ENCODE measurements around the gene TCEAL2.
"Not testable (repeated sequence)": the region's sequence is repeated elsewhere in the genome, so short reads cannot be mapped to it uniquely, and the experiment has no call there.

Gene TCEAL2

DNA sequence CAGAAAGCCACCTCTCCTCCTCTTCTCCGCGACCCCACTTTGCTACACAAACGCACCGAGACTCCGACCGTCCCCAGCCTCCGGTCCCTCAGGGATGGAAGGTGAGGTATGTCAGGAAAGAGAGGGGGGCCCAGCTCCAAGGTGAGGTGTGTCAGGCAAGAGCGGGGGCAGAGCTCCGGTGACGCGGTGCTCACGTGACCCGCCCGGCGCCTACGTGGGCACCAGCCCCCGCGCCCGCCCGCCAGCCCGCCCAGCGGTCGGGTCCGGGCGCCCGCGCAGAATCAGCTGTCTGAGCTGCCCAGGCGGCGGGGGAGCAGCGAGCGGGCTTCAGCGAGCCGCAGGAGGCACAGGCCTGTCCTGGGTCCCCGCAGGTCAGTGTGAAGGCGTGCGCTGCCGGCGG is at the start of gene TCEAL2:
Gene TCEAL2, plus strand, starts transcription at position 244 of the 400 bp plus-strand sequence. CDS start 1,152 bp downstream, outside the sequence.
- not testable (repeated sequence) for DNase-seq (ENCODE audit: low read depth)

DNA sequence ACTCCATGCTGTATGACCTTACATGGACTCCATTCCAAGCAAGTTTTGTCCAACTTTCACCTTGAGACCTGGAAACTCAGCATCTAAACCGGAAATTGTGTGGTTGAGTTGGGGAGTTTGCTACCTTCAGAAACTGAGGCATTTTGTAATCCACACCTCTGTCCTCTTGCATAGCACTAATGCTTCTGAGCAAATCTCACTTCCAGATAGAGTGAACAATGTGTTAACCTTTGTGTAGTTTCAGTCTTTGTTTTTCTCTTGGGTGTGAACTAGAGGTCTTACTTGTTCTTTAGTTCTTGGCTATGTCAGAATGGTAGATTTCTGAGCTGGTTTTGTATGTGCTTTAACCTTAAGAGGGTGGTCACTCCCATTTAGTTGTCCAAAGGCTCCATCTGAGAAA is 48.1 kb upstream of the TCEAL2 start:
- DNase-seq (ENCODE audit: low read depth), result no peak

- no peak for DNase-seq (ENCODE audit: low read depth)
These were observed 39.8 kb upstream of the TCEAL2 start for GRCh38 chrX:102085706-102086105.

- DNase-seq (ENCODE audit: low read depth), result no peak
These were observed 12.1 kb upstream of the TCEAL2 start for GRCh38 chrX:102113367-102113766.

- DNase-seq (ENCODE audit: low read depth), result no peak
These were observed 9.7 kb upstream of the TCEAL2 start for GRCh38 chrX:102115748-102116147.

DNA sequence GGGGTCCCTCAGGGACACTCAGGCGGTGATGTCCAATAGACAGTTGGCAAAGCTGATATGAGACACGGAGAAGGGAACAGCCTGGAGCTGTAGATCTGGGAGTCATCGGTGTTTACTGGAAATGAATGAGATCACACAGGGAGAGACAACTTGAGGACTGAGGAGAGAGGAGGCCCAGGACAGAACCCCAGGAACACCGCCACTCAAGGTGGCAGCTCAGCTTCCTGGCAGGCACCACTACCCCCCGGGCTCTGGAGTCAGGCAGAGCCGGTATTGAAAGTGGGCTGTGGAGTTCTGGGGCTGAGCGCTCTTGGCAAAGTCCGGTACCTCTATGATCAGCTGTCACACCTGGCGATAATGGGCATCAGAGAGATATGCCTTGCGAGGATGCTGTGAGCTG is 465 bp upstream of the TCEAL2 start:
- not testable (repeated sequence) for DNase-seq (ENCODE audit: low read depth)

DNA sequence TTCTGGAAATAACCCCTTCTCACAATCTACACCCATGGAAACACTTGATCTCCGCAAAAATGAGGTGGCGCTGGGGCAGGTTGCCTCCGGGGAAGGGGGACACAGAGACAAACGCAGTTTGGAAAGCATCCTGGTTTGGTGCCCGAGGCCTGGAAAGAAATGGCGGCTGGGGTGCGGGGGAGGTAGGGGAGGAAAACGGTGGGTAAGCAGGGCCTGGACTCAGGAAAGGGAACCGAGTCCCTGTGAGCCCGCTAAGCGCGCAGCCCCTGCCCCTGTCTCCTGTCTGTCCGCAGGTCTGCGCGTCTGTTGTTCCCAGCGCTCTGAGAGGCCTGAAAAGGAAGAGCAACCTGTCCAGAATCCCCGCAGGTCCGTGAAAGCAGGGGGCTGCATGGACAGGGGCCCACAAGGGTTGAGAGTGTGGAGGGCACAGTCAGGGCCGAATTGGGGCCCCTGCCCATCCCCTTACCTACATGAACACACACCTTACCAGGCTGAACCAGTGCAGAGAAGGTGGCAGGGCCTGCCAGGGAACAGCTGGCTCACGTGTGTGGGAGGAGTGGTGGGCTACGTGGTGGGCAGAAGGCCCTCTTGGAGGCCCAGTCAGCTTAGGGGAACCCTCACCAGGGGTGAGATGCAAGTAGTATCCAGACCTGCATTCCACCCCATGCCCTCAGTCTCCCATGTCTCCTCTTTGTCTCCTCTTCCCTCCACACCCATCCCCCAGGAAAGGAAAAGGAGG is 770 bp downstream of the TCEAL2 start:
- DNase-seq (ENCODE audit: low read depth), result not testable (repeated sequence)

GRCh38 chrX:102126863-102127262 is 1.4 kb downstream of the TCEAL2 start:
- DNase-seq (ENCODE audit: low read depth), result no peak

DNA sequence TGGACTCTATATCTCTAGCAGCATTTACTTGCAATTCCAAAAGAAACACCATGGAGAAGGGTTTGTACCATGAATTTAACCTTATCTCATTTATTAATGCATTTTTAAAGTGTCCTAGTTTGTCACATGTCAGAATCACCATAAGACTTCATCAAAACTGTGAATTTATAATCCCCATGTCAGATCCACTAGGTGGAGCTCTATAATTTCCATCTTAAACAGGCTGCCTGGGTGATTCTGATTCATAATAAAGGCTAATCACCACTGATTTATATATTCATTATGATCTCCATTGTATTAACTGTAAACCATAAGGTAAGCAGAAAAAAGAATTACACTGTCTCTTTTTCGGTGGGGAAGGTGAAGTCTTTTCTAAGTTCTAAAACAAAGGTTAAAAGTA is 4.0 kb downstream of the TCEAL2 start:
- DNase-seq (ENCODE audit: low read depth), result no peak

DNA sequence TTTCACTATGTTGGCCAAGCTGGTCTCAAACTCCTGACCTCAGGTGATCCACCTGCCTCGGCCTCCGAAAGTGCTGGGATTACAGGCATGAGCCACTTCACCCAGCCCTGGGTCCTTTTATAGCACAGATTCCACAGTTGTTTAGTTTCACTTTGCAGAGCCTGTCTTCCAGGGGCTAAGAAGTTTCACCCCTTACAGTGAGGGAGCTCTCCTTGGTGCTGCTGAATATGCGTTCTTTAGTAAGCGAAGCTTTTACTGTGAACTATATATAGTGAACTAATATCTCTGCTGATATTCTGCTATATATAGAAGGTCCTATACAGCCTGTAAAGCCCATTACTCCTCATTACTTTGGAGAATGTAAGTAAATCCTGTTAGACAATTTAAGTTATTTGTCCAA is 12.6 kb downstream of the TCEAL2 start:
- no peak for DNase-seq (ENCODE audit: low read depth)

GRCh38 chrX:102140876-102141275 is 15.4 kb downstream of the TCEAL2 start:
- DNase-seq (ENCODE audit: low read depth), result not testable (repeated sequence)

GRCh38 chrX:102141631-102142030 is 16.2 kb downstream of the TCEAL2 start:
- DNase-seq (ENCODE audit: low read depth), result not testable (repeated sequence)

- DNase-seq (ENCODE audit: low read depth), result not testable (repeated sequence)
These were observed 16.8 kb downstream of the TCEAL2 start, which contains the start of gene TCEAL6 for GRCh38 chrX:102142274-102142673. Gene TCEAL6, minus strand, starts transcription at chrX:102142481.

GRCh38 chrX:102154218-102154860 is 28.9 kb downstream of the TCEAL2 start:
- DNase-seq (ENCODE audit: low read depth), result no peak

GRCh38 chrX:102154900-102155805 is 29.7 kb downstream of the TCEAL2 start:
- no peak for DNase-seq (ENCODE audit: low read depth)

GRCh38 chrX:102155806-102156179 is 30.3 kb downstream of the TCEAL2 start, which contains the start of gene BEX5:
Gene BEX5, minus strand, starts transcription at chrX:102155977. Its CDS starts 1,712 bp downstream, at chrX:102154265.
- DNase-seq (ENCODE audit: low read depth), result no peak

All from HS-27A (cell line).